Breast epithelium (tissue), 3 donors: ENCODE data around the gene LDLRAD3.

Source experiments
- POLR2A ChIP-seq: fragments of 450-650 bp; IDR thresholded peaks from one replicate; pipeline ENCODE4 v1.6.1; 2016; ENCODE audit warnings: antibody characterized with exemption, mild to moderate bottlenecking, moderate library complexity
- TF ChIP-seq, protein P1 (sequence below), 3 donors: fragments of 450-650 bp; IDR thresholded peaks; one replicate each; pipeline ENCODE4 v1.5.1; 2016 to 2017; ENCODE audit warnings: antibody characterized with exemption in 3 of 3, mild to moderate bottlenecking in 3 of 3, moderate library complexity in 3 of 3

DNA sequence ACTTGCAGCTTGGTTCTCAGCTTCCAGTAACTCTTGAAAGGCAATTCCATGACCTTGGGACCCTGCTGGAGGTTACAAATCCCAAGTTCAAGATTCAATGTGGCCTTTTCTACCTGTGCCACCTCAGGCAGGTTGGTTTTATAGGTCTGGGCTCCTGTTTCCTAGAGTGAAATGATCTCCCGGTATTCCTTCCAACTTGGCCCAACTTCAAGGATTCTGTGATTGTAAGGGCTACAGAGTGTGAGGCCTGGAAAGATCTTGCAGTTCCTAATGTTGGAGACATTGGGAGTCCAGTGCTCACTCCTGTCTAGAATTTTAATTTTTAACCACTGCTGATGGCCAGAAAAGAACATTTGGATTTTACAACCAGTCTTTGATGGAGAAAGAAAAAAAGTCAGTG lies 91.6 kb downstream of the LDLRAD3 start:
- no peak for TF ChIP-seq POLR2A
- TF ChIP-seq, protein P1, sequence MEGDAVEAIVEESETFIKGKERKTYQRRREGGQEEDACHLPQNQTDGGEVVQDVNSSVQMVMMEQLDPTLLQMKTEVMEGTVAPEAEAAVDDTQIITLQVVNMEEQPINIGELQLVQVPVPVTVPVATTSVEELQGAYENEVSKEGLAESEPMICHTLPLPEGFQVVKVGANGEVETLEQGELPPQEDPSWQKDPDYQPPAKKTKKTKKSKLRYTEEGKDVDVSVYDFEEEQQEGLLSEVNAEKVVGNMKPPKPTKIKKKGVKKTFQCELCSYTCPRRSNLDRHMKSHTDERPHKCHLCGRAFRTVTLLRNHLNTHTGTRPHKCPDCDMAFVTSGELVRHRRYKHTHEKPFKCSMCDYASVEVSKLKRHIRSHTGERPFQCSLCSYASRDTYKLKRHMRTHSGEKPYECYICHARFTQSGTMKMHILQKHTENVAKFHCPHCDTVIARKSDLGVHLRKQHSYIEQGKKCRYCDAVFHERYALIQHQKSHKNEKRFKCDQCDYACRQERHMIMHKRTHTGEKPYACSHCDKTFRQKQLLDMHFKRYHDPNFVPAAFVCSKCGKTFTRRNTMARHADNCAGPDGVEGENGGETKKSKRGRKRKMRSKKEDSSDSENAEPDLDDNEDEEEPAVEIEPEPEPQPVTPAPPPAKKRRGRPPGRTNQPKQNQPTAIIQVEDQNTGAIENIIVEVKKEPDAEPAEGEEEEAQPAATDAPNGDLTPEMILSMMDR (IDR thresholded peaks at IDR 0.05), result no peak
